HL-60 (cell line): ENCODE data around the gene TAF9.

ENCODE experiments used
- CTCF ChIP-seq: IDR thresholded peaks from one replicate; pipeline ENCODE4 v1.5.1; 2011; ENCODE audit warnings: low read length, control low read depth, inconsistent platforms; ENCODE audit not compliant: insufficient read depth
- GABPA ChIP-seq: IDR thresholded peaks from 2 replicates; pipeline ENCODE4 v1.6.1; 2012; ENCODE audit warnings: low read depth
- POLR2AphosphoS5 ChIP-seq: IDR thresholded peaks from 2 replicates; pipeline ENCODE4 v1.6.1; 2012; ENCODE audit warnings: low read depth
- SPI1 ChIP-seq: IDR thresholded peaks from 2 replicates; pipeline ENCODE4 v1.6.1; 2012; ENCODE audit warnings: low read depth, mild to moderate bottlenecking, borderline replicate concordance
- TF ChIP-seq, protein P1 (sequence below): IDR thresholded peaks from 2 replicates; pipeline ENCODE4 v1.6.1; 2012; ENCODE audit warnings: low read depth; ENCODE audit not compliant: insufficient replicate concordance

- TF ChIP-seq CTCF, result no peak
- TF ChIP-seq, protein P1, sequence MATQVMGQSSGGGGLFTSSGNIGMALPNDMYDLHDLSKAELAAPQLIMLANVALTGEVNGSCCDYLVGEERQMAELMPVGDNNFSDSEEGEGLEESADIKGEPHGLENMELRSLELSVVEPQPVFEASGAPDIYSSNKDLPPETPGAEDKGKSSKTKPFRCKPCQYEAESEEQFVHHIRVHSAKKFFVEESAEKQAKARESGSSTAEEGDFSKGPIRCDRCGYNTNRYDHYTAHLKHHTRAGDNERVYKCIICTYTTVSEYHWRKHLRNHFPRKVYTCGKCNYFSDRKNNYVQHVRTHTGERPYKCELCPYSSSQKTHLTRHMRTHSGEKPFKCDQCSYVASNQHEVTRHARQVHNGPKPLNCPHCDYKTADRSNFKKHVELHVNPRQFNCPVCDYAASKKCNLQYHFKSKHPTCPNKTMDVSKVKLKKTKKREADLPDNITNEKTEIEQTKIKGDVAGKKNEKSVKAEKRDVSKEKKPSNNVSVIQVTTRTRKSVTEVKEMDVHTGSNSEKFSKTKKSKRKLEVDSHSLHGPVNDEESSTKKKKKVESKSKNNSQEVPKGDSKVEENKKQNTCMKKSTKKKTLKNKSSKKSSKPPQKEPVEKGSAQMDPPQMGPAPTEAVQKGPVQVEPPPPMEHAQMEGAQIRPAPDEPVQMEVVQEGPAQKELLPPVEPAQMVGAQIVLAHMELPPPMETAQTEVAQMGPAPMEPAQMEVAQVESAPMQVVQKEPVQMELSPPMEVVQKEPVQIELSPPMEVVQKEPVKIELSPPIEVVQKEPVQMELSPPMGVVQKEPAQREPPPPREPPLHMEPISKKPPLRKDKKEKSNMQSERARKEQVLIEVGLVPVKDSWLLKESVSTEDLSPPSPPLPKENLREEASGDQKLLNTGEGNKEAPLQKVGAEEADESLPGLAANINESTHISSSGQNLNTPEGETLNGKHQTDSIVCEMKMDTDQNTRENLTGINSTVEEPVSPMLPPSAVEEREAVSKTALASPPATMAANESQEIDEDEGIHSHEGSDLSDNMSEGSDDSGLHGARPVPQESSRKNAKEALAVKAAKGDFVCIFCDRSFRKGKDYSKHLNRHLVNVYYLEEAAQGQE, result no peak
- TF ChIP-seq GABPA, result no peak
- no peak for TF ChIP-seq POLR2AphosphoS5
- TF ChIP-seq SPI1, result no peak
Observed at GRCh38 chr5:69378376-69378775, 9.1 kb upstream of the TAF9 start.
